Right lobe of liver (tissue), 6 donors: Measurements from ENCODE around the gene TMPRSS5. TPM values are rescaled to one million over a fixed set of nuclear protein-coding genes. Genes with fewer than 3 reads are reported as not detected.

Experiments used
- ATAC-seq, 4 donors: fragments of 200-7000 bp; cut with Tn5 transposase; one replicate each; pipeline ENCODE4 v1.9.1; 2020; ENCODE audit warnings: mild to moderate bottlenecking in 4 of 4, moderate library complexity in 4 of 4
- DNase-seq, 3 donors: peaks; one replicate each; pipeline ENCODE4 v3.0.0-alpha.2; 2020
- H3K27ac ChIP-seq, 3 donors: fragments of 200-600 bp; one replicate each; pipeline ENCODE4 v1.8.0; 2022
- H3K27me3 ChIP-seq, 2 donors: fragments of 200-600 bp; one replicate each; pipeline ENCODE4 v1.8.0; 2022
- H3K36me3 ChIP-seq, 4 donors: fragments of 200-600 bp; sonication (generic) in 1 of 4; one replicate each; pipeline versions ENCODE4 v1.5.1 to v1.8.0; 2017 to 2022; ENCODE audit warnings: control low read depth in 1 of 4
- H3K4me1 ChIP-seq, 4 donors: fragments of 200-600 bp; sonication (generic) in 1 of 4; one replicate each; pipeline versions ENCODE4 v1.5.1 to v1.8.0; 2017 to 2022; ENCODE audit warnings: control low read depth in 1 of 4
- H3K4me3 ChIP-seq, 3 donors: fragments of 200-600 bp; one replicate each; pipeline ENCODE4 v1.8.0; 2022
- H3K9me3 ChIP-seq, 4 donors: fragments of 200-600 bp; sonication (generic) in 1 of 4; one replicate each; pipeline versions ENCODE4 v1.5.1 to v1.8.0; 2017 to 2022; ENCODE audit warnings: control low read depth in 1 of 4
- CTCF ChIP-seq, 4 donors: fragments of 200-600 bp in 3 of 4; fragments of 450-650 bp in 1 of 4; IDR thresholded peaks; one replicate each; pipeline versions ENCODE4 v1.5.1 to v1.8.0; 2016 to 2022; ENCODE audit warnings: antibody characterized with exemption in 4 of 4, mild to moderate bottlenecking in 2 of 4
- POLR2A ChIP-seq: fragments of 450-650 bp; IDR thresholded peaks from one replicate; pipeline ENCODE4 v1.6.1; 2017; ENCODE audit warnings: antibody characterized with exemption, mild to moderate bottlenecking
- WGBS: methylation state at CpG from one replicate; pipeline ENCODE4 v1.1.6; 2018; ENCODE audit warnings: low coverage, low lambda C conversion rate; ENCODE audit not compliant: insufficient coverage; ENCODE audit errors: missing lambda C conversion rate; 5-methylcytosine and 5-hydroxymethylcytosine counted together
- intact Hi-C, 2 donors: fragments of 100-400 bp; cut with DNase I; formaldehyde crosslinking; loops; one replicate each; pipeline versions ENCODE4 v1.11.2 to v1.14.1; 2022
- small RNA-seq, 2 experiments: library from RNA; depleted of rRNA; stranded (forward); fragments of <200 nt; gene quantifications; one replicate each; pipeline ENCODE3, GENCODE V24; 2016
- total RNA-seq, 6 experiments: library from RNA; depleted of rRNA in 2 of 6; stranded (reverse); fragments of >200 nt in 2 of 6; fragmentation: NEBNext Ultra II Directional in 3 of 6; extraction: Animal tissue kit (Norgen Biotek cat#: 25700) in 3 of 6; gene quantifications; one replicate each; pipeline versions ENCODE4 v1.1.0 to v1.2.4, GENCODE V29; 2016 to 2023
- donor health status: DM: no; HTN: yes; CAD: no.
- donor health status: DM: no; HTN: no; CAD: no.
- donor health status: DM: no; HTN: no; CAD: no.
- donor health status: DM: no; HTN: yes; CAD: no.
- donor health status: DM: no; HTN: yes; CAD: no.

TMPRSS5 gene
- total RNA-seq, 6 experiments from 2014 or later, result 0.12 to 0.75 (median 0.43) TPM; not detected in 2

GRCh38 chr11:113637636-113638035, 68.5 kb downstream of the TMPRSS5 start:
- 56% methylated on average over 2 of the region's 2 CpGs for WGBS
- Histone ChIP-seq H3K4me1 (no peaks in the 10 kb centered on the region), H3K9me3 (no peaks in the 10 kb centered on the region), H3K4me3 (no peak overlapping the region), H3K27ac (no peak overlapping the region), H3K27me3 (no peaks in the 10 kb centered on the region), H3K36me3 (no peaks in the 10 kb centered on the region)
- DNase-seq, result no peak
- no peak for ATAC-seq
- intact Hi-C loops, result no loop called here
- TF ChIP-seq POLR2A, result no peak
- TF ChIP-seq CTCF (IDR thresholded peaks at IDR 0.05), result no peak

Small RNA genes within 50 kb of the gene (small RNA-seq; reads per million reads assigned to genes)
- gene RPS29P19, result 0 reads per million in 2 experiments

Other genes with a start within 250 kb of the TMPRSS5 start
- under 1 TPM in 1 of 6 experiments, not detected in 5; 0.13 TPM for gene DRD2, start 230.9 kb downstream of the TMPRSS5 start, total RNA-seq
- gene ZW10, start 67.4 kb upstream of the TMPRSS5 start, total RNA-seq, result 10 to 100 TPM in 1 of 6 experiments, 1 to 10 TPM in 5; 7.3 to 10.8 (median 8.5) TPM
- gene CLDN25, start 73.5 kb upstream of the TMPRSS5 start, total RNA-seq, result not detected
- gene USP28, start 169.3 kb upstream of the TMPRSS5 start, total RNA-seq, result 10 to 100 TPM; 12.1 to 15.3 (median 14.4) TPM
- not detected for gene HTR3B, start 198.5 kb upstream of the TMPRSS5 start, total RNA-seq